Measurements from ENCODE around the gene LRRC30.

GRCh38 chr18:7281579-7281978 lies 50.7 kb downstream of the LRRC30 start:
- TF ChIP-seq CTCF (IDR thresholded peaks at IDR 0.05): no peak
- no peak for TF ChIP-seq EZH2 (IDR thresholded peaks at IDR 0.05)
